CD4-positive, alpha-beta T cell treated with Interleukin-1 beta for 1 hour (primary cell): ENCODE measurements around the gene GRHPR.

Experiments used
- DNase-seq, 2 donors: peaks; one replicate each; pipeline ENCODE4 v3.0.0-alpha.2; 2020 to 2022

Gene GRHPR

DNA sequence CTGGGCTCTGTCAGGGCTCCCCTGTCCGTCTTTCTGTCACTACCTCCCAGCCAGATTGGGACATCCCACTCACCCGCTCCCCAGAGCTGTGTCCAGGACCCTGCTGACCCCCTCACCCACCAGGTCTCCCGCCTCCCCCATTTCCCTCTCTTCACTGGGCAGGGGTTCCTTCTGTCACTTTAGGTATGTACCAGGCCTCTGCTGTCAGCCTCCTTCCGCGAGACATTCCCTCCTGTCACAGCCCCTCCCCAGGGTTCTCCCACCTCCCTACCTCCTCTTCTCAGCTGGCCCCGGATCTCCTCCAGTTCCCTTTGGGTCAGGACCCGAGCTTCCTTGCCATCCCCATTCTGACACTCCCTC lies 63.7 kb downstream of the GRHPR start:
- no peak for DNase-seq
